Smooth muscle cell (in vitro differentiated cells): ENCODE data around the gene KMT2D. TPM values are rescaled to one million over a fixed set of nuclear protein-coding genes. Genes with fewer than 3 reads are reported as not detected.

Experiments used
- DNase-seq: peaks from one replicate; lab custom pipeline; 2025; ENCODE audit not compliant: unreplicated experiment; lab: John Stamatoyannopoulos, UW
- H2AFZ ChIP-seq: fragments of 200-600 bp; sonication (generic); 2 replicates; pipeline ENCODE4 v1.6.0; 2016; ENCODE audit warnings: antibody characterized with exemption, low read depth, mild to moderate bottlenecking
- H3F3A ChIP-seq: fragments of 200-600 bp; sonication (generic); 2 replicates; pipeline ENCODE4 v1.6.0; 2017; ENCODE audit warnings: antibody characterized with exemption, low read depth
- H3K27ac ChIP-seq: fragments of 200-600 bp; sonication (generic); 2 replicates; pipeline ENCODE4 v1.5.1; 2016; ENCODE audit warnings: low read depth, mild to moderate bottlenecking
- H3K27me3 ChIP-seq: fragments of 200-600 bp; sonication (generic); 2 replicates; pipeline ENCODE4 v1.6.1; 2016; ENCODE audit warnings: low read depth, mild to moderate bottlenecking
- H3K36me3 ChIP-seq: fragments of 200-600 bp; sonication (generic); 2 replicates; pipeline ENCODE4 v1.5.1; 2016; ENCODE audit warnings: low read depth
- H3K4me1 ChIP-seq: fragments of 200-600 bp; sonication (generic); 2 replicates; pipeline ENCODE4 v1.5.1; 2016; ENCODE audit warnings: low read depth
- H3K4me2 ChIP-seq: fragments of 200-600 bp; sonication (generic); 2 replicates; pipeline ENCODE4 v1.6.0; 2016; ENCODE audit warnings: mild to moderate bottlenecking
- H3K4me3 ChIP-seq: fragments of 200-600 bp; sonication (generic); 2 replicates; pipeline ENCODE4 v1.5.1; 2016; ENCODE audit warnings: mild to moderate bottlenecking
- H3K79me2 ChIP-seq: fragments of 200-600 bp; sonication (generic); 2 replicates; pipeline ENCODE4 v1.6.0; 2016; ENCODE audit warnings: low read depth, mild to moderate bottlenecking
- H3K9ac ChIP-seq: fragments of 200-600 bp; sonication (generic); 2 replicates; pipeline ENCODE4 v1.6.0; 2016; ENCODE audit warnings: low read depth
- H3K9me3 ChIP-seq: fragments of 200-600 bp; sonication (generic); replicated peaks from 2 replicates; pipeline ENCODE4 v1.5.1; 2016; ENCODE audit warnings: low read depth
- H4K20me1 ChIP-seq: fragments of 200-600 bp; sonication (generic); 2 replicates; pipeline ENCODE4 v1.6.0; 2016; ENCODE audit warnings: low read depth
- WGBS: methylation state at CpG from one replicate; pipeline ENCODE4 v1.1.7; 2016; ENCODE audit warnings: low lambda C conversion rate; 5-methylcytosine and 5-hydroxymethylcytosine counted together
- polyA plus RNA-seq: library from polyadenylated mRNA; unstranded; fragments of >200 nt; fragmentation: Nextera tagmentation; extraction: Ambion mirVana; gene quantifications from 2 replicates; pipeline ENCODE4 v1.2.1, GENCODE V29; 2016
- total RNA-seq: library from RNA; depleted of rRNA; stranded (reverse); fragments of >200 nt; gene quantifications from 2 replicates; pipeline ENCODE4 v1.2.3, GENCODE V29; 2014
- TF ChIP-seq, protein P1 (sequence below): fragments of 200-600 bp; sonication (generic); IDR thresholded peaks from 2 replicates; pipeline ENCODE4 v1.5.1; 2017; ENCODE audit warnings: borderline replicate concordance, mild to moderate bottlenecking, antibody characterized with exemption; ENCODE audit not compliant: insufficient read depth, poor library complexity, severe bottlenecking

The KMT2D gene
- total and polyA plus RNA-seq, 2 experiments from 2014 or later = 24.6 to 25.9 TPM

DNA sequence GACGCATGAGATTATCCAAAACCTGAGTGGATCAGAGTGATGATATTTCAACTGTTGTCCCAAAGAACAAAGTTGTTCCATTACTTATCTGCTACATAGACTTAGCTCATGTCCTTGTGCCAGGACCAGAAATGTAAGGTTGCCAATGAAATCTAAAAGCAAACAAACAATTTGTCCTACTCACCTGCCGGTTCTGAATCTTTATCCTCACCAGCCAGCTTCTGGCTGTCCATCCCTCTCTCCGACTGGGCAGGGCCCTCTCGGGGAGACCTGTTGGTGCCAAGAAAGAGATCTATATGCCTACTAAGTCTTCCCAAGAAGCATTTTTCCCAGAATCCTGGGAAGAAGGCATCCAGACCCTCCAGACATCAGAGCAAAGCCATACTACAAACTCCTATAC lies 5.5 kb downstream of the KMT2D start:
- Histone ChIP-seq H3F3A (peaks cover 5% of the 10 kb centered on the region), H3K36me3 (no peaks in the 10 kb centered on the region), H3K4me1 (peaks cover 32% of the 10 kb centered on the region), H4K20me1 (peaks cover 95% of the 10 kb centered on the region), H3K4me3 (no peak overlapping the region), H3K27ac (no peak overlapping the region), H3K4me2 (no peak overlapping the region), H3K9ac (no peak overlapping the region), H3K27me3 (no peaks in the 10 kb centered on the region), H2AFZ (no peak overlapping the region), H3K9me3 (no peaks in the 10 kb centered on the region), H3K79me2 (peaks cover 68% of the 10 kb centered on the region)
- 95% methylated on average over 4 of the region's 4 CpGs for whole genome bisulfite sequencing
- TF ChIP-seq, protein P1, sequence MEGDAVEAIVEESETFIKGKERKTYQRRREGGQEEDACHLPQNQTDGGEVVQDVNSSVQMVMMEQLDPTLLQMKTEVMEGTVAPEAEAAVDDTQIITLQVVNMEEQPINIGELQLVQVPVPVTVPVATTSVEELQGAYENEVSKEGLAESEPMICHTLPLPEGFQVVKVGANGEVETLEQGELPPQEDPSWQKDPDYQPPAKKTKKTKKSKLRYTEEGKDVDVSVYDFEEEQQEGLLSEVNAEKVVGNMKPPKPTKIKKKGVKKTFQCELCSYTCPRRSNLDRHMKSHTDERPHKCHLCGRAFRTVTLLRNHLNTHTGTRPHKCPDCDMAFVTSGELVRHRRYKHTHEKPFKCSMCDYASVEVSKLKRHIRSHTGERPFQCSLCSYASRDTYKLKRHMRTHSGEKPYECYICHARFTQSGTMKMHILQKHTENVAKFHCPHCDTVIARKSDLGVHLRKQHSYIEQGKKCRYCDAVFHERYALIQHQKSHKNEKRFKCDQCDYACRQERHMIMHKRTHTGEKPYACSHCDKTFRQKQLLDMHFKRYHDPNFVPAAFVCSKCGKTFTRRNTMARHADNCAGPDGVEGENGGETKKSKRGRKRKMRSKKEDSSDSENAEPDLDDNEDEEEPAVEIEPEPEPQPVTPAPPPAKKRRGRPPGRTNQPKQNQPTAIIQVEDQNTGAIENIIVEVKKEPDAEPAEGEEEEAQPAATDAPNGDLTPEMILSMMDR = no peak
- no peak for DNase-seq

DNA sequence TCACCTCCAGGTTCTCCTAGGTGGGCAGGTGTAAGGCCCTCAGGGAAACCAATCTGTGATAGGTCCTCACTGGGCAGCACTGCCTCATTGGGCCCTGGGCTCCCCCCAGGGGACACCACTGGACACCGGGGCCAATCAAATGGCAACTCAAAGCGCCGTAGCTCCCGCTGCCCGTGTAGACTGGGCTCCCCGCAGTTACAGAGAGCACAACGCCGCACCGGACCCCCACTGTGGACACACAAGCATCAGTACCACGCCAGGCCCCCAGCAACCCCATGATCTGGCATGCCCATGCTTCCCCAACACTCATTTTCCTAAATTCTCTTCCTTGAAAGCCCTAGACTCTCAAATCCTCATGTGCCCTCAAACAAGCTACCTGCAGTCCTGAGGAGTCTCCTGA lies 6.1 kb downstream of the KMT2D start:
- Histone ChIP-seq H3K9me3 (no peaks in the 10 kb centered on the region), H3K9ac (no peak overlapping the region), H2AFZ (no peak overlapping the region), H3K36me3 (no peaks in the 10 kb centered on the region), H3K4me2 (no peak overlapping the region), H4K20me1 (peaks cover 100% of the 10 kb centered on the region), H3F3A (peaks cover 5% of the 10 kb centered on the region), H3K27me3 (no peaks in the 10 kb centered on the region), H3K79me2 (peaks cover 63% of the 10 kb centered on the region), H3K27ac (no peak overlapping the region), H3K4me1 (peaks cover 32% of the 10 kb centered on the region), H3K4me3 (no peak overlapping the region)
- WGBS = 97% methylated on average over 10 of the region's 10 CpGs
- no peak for DNase-seq
- TF ChIP-seq, protein P1 = no peak

DNA sequence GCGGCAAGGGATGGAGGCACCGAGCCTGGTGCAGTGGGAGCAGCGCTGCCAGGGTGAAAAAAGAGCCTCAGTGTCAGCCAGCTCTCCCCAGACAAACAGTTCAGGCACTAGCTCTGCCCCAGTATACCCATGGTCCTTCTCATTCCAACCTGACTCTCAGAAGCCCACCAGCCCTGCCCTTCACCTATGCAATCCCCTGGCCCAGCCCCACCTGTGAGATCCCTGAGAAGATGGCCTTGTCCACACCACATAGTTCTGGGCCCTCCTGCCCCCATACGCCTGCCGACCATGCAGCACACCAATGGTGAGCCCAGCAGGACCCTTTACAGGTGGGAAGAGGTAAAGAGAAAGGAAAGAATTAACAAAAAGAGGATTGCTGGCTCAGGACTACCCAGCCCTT lies 6.5 kb downstream of the KMT2D start:
- 100% methylated on average over 5 of the region's 5 CpGs for WGBS
- peaks cover 58% of the 10 kb centered on the region for H3K79me2 ChIP-seq
- no peaks in the 10 kb centered on the region for H3K27me3 ChIP-seq
- H3K4me1 ChIP-seq = peaks cover 32% of the 10 kb centered on the region
- H3K4me3 ChIP-seq = no peak overlapping the region
- peaks cover 100% of the 10 kb centered on the region for H4K20me1 ChIP-seq
- H3K9me3 ChIP-seq = no peaks in the 10 kb centered on the region
- no peak overlapping the region for H2AFZ ChIP-seq
- no peak for DNase-seq
- no peak overlapping the region for H3K9ac ChIP-seq
- H3K27ac ChIP-seq = no peak overlapping the region
- H3F3A ChIP-seq = peaks cover 5% of the 10 kb centered on the region
- H3K4me2 ChIP-seq = no peak overlapping the region
- TF ChIP-seq, protein P1 = no peak
- H3K36me3 ChIP-seq = no peaks in the 10 kb centered on the region

DNA sequence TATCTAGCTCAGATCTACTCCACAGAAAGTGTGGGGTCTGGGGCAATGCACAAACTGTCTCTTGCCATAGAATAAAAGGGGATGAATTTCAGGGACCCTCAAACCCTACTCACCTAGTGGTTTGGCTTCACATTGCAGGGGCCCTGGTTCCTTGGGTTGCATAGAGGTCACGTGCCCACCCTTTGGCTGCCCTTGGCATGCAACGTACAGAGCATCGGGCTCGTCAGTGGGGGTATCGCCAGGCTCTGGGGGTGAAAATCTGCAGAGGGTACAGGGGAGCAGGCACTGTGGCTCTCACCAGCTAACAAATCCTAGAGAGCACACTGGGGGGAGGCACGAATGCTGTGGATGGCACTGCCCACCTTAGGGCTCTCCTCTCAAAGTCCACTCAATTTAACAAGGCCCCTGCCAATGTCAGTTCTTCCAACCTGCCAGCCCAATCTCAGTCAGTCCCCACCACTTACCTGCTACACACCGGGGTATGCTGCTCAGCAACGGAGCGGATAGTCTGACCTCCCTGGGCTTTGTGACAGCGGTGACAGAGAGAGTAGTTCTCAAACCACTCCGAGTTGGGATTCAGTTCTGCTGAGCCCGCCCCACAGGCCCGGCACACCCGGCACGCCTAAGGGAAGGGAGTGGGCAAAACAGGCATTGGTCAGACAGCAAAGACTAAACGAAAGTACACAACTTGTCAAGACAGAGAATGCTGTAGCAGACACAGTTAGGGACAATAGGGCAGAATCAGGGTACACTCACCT lies 8.0 kb downstream of the KMT2D start:
- H3K4me1 ChIP-seq = peaks cover 18% of the 10 kb centered on the region
- H3K4me2 ChIP-seq = no peak overlapping the region
- peaks cover 5% of the 10 kb centered on the region for H3F3A ChIP-seq
- peaks cover 6% of the 10 kb centered on the region for H3K36me3 ChIP-seq
- H3K9me3 ChIP-seq = no peaks in the 10 kb centered on the region
- no peaks in the 10 kb centered on the region for H3K27me3 ChIP-seq
- TF ChIP-seq, protein P1 = no peak
- peaks cover 94% of the 10 kb centered on the region for H4K20me1 ChIP-seq
- WGBS = 96% methylated on average over 16 of the region's 16 CpGs
- H3K9ac ChIP-seq = no peak overlapping the region
- H2AFZ ChIP-seq = no peak overlapping the region
- no peak overlapping the region for H3K4me3 ChIP-seq
- no peak for DNase-seq
- no peak overlapping the region for H3K27ac ChIP-seq
- peaks cover 44% of the 10 kb centered on the region for H3K79me2 ChIP-seq
